Measurements from ENCODE around the gene RD3L.

DNA sequence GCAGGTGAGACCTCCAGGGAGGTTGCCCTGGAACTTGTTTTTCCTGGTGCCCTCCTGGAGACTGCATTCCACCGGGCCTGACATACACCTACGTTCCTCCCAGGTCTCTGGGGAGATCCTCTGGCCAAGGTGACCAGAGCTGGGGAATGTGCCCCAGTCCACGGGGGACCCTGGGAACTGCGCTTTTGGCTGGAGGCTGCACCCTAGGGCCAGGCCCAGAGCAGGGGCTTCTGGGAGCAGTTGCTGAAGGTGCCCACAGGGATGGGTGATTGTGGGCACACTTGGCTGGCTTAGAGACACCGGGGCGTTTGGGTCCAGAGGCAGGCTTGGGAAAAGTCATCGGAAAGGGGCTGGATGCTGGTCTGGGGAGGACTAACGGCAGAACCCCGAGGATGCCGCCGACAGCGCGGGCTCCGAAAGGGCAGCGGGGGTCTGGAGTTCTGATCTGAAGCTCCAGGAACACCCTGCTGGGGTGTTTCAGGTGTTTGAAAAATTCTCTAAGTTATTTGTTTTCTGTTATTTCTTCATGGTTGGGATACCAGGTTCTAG, 50.6 kb downstream of the RD3L start:
- TF ChIP-seq POLR2AphosphoS5 (IDR thresholded peaks at IDR 0.05; ENCODE audit: insufficient read depth in 1 of 2, low read depth in 1 of 2) (no peak), POLR2A (IDR thresholded peaks at IDR 0.05) (no peak)

Data from vagina (tissue), 2 donors.